NCI-H187 (cell line): ENCODE results near the gene SPATS1.
"Not testable (repeated sequence)": the region's sequence is repeated elsewhere in the genome, so short reads cannot be mapped to it uniquely, and the experiment has no call there.

Source experiments
- DNase-seq, 2 experiments: peaks; one replicate each; lab custom pipeline; 2025; lab: John Stamatoyannopoulos, UW

Gene SPATS1

GRCh38 chr6:44341095-44341890 lies 1.2 kb upstream of the SPATS1 start:
- DNase-seq: no peak

GRCh38 chr6:44342052-44342451 lies 398 bp upstream of the SPATS1 start:
- no peak for DNase-seq

DNA sequence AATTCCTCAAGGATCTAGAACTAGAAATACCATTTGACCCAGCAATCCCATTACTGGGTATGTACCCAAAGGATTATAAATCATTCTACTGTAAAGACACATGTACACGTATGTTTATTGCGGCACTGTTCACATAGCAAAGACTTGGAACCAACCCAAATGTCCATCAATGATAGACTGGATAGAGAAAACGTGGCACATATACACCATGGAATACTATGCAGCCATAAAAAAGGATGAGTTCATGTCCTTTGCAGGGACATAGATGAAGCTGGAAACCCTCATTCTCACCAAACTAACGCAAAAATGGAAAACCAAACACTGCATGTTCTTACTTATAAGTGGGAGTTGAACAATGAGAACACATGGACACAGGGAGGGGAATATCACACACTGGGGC lies 4.4 kb downstream of the SPATS1 start:
- not testable (repeated sequence) for DNase-seq

DNA sequence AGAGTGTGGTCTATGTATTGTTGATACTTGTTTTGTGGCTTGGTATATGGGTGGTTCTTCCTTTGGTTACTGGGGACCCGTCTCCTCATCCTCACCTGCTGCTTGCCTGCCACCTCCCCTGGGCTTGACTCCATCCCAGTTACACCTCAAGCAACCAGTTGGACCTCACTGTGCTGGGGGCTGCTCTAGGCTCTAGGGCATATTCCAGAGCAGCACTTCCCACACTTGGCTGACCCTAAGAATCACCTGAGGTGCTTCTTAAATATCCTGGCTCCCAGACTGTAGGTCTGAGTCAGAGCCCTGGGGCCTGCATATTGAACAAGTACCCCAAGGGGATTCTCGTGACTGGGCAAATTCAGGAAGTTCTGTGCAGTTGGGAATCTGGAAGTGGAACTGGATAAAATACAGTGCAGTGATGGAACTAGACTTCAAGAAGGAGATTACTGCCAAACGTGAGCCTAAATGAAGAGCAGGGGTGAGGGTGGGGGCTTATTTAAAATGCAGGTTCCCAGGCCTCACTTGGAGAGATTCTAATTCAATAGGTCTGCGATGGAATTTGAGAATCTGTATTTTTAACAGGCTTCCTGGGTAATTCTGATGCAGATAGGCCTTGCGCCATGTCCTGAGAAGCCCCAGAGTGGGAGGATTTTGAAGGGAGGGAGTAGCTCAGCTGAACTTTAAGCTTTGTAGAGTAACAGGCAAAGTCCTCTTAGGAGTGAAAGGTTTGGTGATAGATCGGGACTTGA lies 7.6 kb downstream of the SPATS1 start:
- no peak for DNase-seq

DNA sequence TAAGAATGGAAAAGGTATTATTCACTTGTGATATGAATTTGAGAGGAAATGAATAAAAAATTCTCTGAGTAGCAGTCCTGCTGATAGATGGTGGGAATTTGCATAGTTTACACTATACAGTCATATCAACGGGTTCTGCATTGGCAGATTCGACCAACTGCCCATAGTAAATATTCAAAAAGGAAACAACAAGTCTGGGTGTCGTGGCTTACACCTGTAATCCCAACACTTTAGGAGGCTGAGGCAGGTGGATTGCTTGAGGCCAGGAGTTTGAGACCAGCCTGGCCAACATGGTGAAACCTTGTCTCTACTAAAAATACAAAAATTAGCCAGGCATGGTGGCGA lies 8.2 kb downstream of the SPATS1 start:
- DNase-seq: not testable (repeated sequence)

GRCh38 chr6:44352259-44352658 lies 9.8 kb downstream of the SPATS1 start:
- DNase-seq: no peak

GRCh38 chr6:44353336-44353735 lies 10.9 kb downstream of the SPATS1 start:
- DNase-seq: no peak

- no peak for DNase-seq
These were observed 13.2 kb downstream of the SPATS1 start for GRCh38 chr6:44355640-44356039.

DNA sequence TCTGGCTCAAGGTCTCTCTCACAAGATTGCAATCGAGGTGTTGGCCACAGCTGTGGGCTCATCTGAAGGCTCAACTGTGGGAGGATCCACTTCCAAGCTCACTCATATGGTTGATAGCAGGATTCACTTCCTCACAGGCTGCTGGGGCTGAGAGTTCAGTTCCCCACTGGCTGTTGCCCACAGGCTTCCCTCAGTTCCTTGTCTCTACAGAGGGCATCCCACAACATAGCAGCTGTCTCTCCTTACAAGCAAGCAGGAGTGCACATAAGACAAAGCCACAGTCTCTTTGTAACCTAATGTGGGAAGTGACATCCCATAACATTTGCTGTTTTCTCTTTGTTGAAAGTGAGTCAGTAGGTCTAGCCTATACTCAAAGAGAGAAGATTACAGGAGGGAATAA lies 14.0 kb downstream of the SPATS1 start:
- DNase-seq: no peak

GRCh38 chr6:44359973-44360372 lies 17.5 kb downstream of the SPATS1 start:
- DNase-seq: no peak

GRCh38 chr6:44361947-44362346 lies 19.5 kb downstream of the SPATS1 start:
- no peak for DNase-seq

DNA sequence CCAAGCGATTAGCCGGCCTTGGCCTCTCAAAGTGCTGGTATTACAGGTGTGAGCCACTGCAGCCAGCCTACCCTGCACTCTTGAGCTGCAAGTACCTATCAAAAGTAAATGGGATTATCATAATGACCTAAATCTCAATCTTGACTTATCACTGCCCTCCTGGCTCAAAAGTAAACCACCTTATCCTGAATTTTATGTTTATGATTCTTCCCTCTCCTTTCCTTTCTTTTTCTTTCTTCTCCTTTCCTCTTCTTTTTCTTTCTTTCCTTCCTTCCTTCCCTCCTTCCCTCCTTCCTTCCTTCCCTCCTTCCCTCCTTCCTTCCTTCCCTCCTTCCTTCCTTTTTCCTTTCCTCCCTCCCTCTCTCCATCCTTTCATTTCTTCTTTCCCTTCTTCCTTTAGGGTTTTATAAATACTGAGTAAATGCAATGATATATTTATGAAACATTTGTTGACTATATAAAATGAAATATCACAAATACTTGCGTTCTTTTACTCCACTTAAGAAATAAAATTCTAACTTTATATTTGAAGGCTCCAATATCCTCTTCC lies 21.0 kb downstream of the SPATS1 start:
- no peak for DNase-seq

GRCh38 chr6:44366781-44367180 lies 24.3 kb downstream of the SPATS1 start:
- DNase-seq: no peak

DNA sequence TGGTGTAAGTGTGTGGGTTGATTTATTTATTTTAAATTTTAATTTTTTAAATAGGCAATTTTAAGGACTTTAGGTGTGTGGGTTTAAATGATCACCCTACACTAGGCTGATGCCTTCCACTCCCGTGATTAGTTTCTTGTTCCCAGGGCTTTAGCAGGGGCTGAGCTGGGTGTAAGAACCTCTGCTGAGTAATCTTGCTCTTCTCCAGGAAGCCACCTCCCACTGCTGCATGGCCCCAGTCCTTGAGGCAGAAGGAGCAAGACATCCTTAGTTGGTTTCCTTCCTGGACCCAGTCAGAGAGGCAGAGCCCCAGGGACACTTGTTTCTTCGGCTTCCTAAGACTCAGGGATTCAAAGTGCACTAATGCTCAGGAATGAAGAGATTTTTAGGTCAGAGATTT lies 25.2 kb downstream of the SPATS1 start:
- DNase-seq: no peak

- DNase-seq: no peak
These were observed 30.6 kb downstream of the SPATS1 start for GRCh38 chr6:44373051-44373450.

DNA sequence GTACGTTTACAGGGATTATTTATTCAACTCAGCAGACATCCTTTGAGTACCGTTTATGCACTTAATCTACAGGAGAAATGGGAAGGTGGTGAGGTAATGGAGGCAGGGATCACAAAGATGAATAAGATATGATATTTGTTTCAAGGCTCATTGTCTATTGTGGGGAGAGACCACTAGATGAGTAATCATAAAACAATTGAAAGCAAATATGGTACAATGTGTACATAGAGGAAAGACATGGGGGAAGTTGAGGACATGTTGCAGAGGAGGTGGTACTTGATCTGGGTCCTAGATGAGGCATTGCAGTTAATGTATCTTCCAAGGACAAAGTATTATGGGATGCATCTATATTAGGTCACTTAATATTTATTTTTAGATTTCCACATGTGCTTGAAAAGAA lies 31.3 kb downstream of the SPATS1 start:
- DNase-seq: no peak

GRCh38 chr6:44375071-44375470 lies 32.6 kb downstream of the SPATS1 start:
- no peak for DNase-seq

- DNase-seq: no peak
These were observed 35.0 kb downstream of the SPATS1 start for GRCh38 chr6:44377484-44377883.

GRCh38 chr6:44377971-44378370 lies 35.5 kb downstream of the SPATS1 start:
- DNase-seq: no peak

GRCh38 chr6:44381739-44382138 lies 39.3 kb downstream of the SPATS1 start:
- no peak for DNase-seq

GRCh38 chr6:44386364-44386928 lies 44.0 kb downstream of the SPATS1 start:
- no peak for DNase-seq

DNA sequence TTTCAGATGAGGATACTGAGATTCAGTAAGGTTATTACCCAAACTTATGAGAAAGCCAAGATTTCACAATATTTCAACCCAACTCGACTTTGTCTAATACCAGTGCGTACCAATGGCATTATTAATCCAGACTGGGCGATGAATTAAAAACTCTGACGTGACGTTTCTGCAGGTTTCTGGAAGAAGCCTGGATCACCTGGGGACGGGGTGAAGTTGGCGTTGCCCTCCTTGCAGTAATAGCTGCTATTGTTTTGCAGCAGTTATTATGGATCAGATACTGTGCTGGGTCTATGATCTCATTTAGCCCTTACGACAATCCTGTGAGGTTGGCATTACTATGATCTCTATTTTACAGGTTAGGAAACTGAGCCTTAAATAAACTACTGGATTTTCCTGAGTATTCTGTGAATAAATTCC lies 44.5 kb downstream of the SPATS1 start:
- DNase-seq: no peak
